Stimulated activated CD8-positive, alpha-beta memory T cell treated with anti-CD3 and anti-CD28 coated beads, Interleukin-4, amount 100 ng/mL, for 24 hours (primary cell): ENCODE data around the gene MAP7.
"Not testable (repeated sequence)": the region's sequence is repeated elsewhere in the genome, so short reads cannot be mapped to it uniquely, and the experiment has no call there.

ENCODE experiments used
- DNase-seq: peaks from one replicate; pipeline ENCODE4 v3.0.0-alpha.2; 2020; ENCODE audit warnings: low read depth

The MAP7 gene

DNA sequence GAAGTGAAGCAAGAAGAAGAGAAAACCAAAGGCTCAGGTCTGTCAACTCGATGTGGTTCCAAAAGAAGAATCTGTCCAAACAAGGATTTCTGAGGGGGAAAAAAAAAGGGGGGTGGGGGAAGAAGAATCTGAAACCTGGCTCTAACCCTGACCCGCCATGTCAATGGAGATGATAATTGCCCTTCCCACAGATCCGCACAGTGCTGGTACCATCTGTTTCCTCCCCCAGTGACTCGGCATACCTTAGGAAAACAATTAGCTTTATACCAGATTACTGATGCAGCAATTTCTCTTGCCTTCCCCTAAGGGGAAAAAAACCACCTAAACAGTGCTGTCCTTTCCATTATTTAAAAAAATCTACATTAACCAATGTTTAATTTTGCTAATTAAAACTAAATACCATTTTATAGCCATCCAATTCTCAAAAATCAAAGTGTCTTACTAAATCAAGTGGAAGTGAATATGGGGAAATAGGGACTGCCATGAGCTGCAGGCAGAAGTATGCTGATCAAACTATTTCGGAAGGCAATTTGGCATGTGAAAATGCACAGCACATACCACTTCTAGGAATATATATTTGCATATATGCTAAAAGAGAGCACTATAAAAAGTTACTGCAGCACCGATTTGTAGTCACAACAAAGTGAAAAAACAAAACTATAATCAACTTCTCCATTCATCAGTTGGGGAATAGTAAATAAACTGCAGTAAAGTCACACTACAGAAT lies 46.8 kb downstream of the MAP7 start:
- no peak for DNase-seq

DNA sequence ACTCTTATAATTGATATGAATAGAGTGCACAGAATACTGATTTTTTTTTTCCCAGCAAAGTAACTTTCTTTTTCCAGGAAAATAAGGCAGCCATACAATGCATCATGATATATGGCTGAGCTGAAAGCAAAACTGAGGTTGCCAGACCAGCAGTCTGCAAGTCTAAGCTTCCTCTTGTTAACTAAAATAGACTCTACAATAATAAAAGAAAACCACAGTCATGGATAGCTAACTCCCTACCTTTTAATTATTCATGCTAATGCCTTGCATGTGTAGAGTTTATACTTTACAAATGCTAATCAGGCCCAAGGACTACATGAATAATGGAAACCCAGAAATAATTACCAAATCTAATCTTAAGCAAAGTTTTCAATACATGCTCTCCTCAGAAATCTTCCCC lies 47.4 kb downstream of the MAP7 start:
- DNase-seq = no peak

- no peak for DNase-seq
Observed at GRCh38 chr6:136501514-136501913, 48.7 kb downstream of the MAP7 start.

DNA sequence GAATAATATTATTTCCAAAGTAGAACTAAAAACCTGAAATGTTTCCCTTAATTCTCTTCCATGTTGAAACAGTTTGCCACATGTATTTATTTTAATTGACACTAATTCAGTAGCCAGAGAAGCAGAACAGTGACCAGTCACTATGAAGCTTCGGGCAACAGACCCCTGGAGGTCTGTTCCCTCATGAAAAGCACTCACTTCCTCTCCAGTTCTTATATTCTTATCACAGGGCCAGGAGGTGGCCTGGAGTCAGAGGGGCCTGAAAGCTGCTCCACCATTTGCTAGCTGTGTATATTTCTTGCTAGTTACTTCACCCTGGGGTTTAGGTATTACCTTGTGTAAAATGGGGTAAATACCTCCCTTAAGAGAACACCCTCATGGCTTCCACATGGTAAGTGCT lies 49.1 kb downstream of the MAP7 start:
- no peak for DNase-seq

- DNase-seq = no peak
Observed at GRCh38 chr6:136500414-136500813, 49.8 kb downstream of the MAP7 start.

DNA sequence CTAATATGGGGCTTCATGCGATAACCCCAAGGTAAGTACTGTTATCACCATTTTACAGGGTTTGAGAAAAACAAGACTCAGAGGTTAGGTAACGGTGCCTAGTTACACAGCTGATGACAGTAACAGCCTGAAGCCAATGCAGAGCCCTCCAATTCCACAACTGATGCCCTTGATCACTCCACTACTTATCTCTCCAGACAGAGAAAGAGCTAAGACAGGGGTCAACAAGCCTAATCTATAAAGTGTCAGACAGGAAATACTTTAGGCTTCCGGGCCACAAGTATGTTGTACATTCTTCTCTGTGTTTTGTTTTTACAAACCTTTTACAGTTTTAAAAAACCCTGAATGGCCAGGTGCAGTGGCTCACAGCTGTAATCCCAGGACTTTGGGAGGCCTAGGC lies 50.9 kb downstream of the MAP7 start:
- no peak for DNase-seq

GRCh38 chr6:136496449-136496848 lies 53.8 kb downstream of the MAP7 start:
- DNase-seq = not testable (repeated sequence)

- no peak for DNase-seq
Observed at GRCh38 chr6:136494710-136495109, 55.5 kb downstream of the MAP7 start.

- DNase-seq = no peak
Observed at GRCh38 chr6:136494059-136494458, 56.2 kb downstream of the MAP7 start.

DNA sequence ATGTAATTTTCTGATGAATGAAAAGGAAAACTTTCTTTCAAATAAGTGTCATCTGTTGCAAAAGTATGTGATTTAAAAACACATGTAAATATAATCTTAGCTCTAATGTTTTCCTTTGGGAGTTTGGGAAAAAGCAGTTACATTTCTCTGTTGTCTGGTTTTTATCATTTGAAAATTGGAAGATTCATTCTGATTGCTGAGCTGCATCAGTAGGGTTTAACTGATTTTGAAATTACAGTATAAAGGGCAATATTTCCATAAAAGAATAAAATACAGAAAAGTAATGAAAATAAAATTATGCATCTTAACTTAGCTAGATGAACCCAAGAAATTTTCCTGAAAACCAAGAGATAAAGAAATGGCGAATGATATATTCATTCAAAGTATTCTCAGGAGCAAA lies 57.8 kb downstream of the MAP7 start:
- DNase-seq = no peak

DNA sequence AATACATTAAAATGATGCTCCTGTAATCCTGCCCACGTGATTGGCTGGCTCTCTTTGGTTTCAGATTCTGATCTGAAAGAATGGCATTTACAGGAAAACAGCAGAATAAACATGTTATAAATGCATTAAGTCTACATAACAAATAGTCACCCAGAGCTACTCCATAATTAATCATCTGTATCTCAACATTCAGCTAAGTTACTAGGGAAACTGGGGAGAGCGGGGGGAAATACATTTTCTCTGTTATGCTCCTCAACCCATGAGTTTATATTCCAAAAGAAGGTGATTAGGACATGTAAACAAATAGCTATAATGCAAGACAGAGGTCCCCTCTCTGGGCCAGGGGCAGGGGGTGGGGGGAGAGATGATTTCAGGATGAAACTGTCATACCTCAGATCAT lies 58.5 kb downstream of the MAP7 start:
- DNase-seq = no peak

DNA sequence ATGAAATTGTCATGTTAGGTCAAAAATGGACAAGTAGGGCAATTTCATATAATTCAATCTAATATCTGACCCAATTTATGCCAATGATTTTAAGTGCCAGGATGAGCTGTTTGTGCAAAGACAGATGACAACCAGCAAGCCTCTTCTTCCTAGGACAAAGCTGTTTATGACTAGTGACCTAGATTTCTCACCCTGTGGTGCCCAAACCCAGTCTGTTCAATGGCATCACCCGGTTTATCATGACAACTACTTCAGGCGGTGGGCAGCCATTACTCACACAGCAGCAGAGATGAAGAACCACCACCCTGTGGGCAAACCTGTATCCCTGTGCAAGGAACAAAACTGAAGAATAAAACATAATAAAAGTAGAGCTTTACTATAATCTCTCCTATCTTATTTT lies 59.0 kb downstream of the MAP7 start:
- DNase-seq = no peak

GRCh38 chr6:136489689-136490033 lies 60.6 kb downstream of the MAP7 start:
- not testable (repeated sequence) for DNase-seq

DNA sequence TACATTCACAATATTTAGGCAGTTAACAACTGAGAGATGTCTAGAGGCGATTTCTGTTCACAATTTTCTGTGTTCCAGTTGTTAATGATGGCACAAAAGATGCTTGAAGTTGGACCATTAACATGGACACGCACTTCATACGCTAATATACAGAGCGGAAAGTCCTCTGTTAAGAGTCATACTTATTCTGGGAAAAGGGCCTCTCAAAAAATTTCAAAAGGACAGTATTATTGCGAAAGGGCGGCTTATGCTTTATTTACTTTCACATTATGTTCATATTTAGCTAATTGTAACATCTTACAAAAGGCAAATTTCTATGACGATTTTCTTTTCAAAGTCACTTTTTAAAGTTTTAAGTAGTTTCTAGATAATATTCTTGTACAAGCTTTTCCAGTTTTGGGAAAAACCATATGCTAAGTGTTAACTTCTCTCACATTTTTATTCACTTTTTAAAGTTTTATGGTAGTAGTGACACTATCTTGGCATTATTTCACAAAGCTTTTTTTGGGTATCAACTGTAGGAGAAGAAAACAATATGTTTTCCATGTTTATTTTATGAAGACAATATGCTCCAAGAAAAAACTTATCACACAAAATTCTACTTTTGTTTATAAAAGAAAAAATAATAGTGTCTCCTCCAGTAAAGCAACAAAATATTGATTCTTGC lies 62.3 kb downstream of the MAP7 start:
- DNase-seq = no peak

DNA sequence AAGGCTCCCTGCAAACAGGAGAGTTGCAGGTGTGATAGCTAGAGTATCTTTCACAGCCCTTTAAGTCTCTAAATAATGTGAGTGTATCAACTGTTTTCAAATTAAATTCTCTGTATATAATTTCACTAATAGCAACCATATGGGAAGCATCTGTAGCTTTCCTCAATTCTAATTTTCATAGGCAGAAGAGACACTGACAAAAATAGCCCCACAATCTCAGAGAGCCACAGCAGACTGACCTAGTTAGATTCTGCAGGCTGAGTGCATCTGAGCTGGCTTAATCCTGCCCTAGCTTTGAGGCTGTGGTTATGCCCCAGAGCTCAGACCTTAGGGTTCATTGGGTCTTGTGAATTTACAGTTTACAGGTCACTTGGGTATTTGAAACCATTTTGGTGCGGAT lies 63.9 kb downstream of the MAP7 start:
- no peak for DNase-seq

DNA sequence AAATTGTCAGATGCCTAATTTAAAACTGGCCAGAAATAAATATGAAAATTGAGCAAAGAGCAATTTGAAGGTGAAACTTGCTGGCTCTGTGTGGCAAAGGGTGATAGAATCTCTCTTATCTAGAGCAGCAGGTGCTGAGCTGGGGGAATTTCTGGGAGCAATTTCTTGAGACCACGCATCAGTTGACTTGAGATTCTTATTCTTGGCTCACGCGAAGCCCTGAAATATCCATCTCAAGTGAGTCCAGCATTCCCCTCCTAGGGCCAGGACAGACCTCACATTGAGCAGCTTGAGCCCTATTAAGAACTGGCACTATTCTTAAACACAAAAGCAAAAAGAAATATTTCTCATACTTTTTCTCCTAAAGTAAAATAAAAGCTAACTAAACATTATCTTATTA lies 66.3 kb downstream of the MAP7 start:
- DNase-seq = no peak

DNA sequence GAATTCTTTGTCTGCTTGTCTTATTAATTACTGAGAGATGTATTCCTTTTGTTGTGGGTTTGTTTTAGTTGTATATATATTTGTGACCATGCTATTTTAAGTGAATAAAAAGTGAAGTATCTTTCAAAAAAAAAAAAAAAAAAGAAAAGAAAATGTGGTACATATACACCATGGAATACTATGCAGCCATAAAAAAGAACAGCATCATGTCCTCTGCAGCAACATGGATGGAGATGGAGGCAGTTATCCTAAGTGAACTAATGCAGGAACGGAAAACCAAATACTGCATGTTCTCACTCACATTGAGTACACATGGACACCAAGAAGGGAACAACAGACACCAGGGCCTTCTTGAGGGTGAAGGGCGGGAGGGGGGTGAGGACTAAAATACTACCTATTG lies 67.2 kb downstream of the MAP7 start:
- not testable (repeated sequence) for DNase-seq

- no peak for DNase-seq
Observed at GRCh38 chr6:136477548-136477947, 72.7 kb downstream of the MAP7 start.

DNA sequence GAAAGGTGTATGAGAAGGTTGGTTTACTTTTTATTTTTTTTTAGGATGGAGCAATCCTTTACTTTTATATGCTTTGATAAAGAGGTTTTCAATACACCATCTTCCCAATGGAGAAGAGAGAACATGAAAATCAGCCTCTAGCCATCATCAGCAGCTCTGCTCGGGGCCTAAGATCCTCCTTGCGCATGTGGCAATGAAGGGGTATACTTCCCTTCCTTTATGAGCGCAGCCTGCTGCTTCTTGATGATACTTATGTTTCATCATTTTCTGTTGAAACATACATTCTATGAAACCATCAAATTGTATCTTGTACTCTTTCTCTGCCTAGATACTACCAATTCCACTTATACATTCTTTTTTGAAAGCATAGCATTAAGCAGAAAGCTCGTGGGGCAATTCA lies 74.5 kb downstream of the MAP7 start:
- DNase-seq = no peak

- no peak for DNase-seq
Observed at GRCh38 chr6:136474241-136474640, 76.0 kb downstream of the MAP7 start.

- no peak for DNase-seq
Observed at GRCh38 chr6:136471922-136472321, 78.3 kb downstream of the MAP7 start.

- DNase-seq = no peak
Observed at GRCh38 chr6:136471372-136471771, 78.8 kb downstream of the MAP7 start.

DNA sequence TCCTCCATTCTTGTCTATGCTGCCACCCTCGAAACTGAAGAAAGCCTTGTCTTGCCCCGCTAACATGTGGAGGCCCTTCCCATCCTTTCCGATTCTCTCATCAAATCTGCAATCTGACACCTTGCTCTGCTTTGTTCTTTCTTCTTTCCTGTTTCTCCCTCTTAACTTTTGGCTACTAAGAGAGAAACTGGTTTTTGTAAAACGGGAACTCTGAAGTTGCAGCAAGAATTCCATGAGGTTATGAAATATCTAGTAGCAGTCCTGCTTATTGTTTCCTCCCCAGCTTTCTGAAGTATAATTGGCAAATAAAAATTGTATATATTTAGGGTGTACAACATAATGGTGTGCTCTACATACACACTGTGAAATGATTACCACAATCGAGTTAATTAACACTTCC lies 80.2 kb downstream of the MAP7 start:
- DNase-seq = no peak

GRCh38 chr6:136469154-136469553 lies 81.1 kb downstream of the MAP7 start:
- no peak for DNase-seq
